Mesenchymal stem cell (in vitro differentiated cells and primary cell): ENCODE measurements around the gene TENT4B.
A peak's percentile ranks its signal among the peaks of the same experiment; 100 is the strongest.

ENCODE experiments used
- DNase-seq: peaks from one replicate; pipeline ENCODE4 v3.0.0-alpha.2; 2013
- H2AFZ ChIP-seq: one replicate; pipeline ENCODE4 v1.6.1; 2013; ENCODE audit warnings: low read depth, mild to moderate bottlenecking, control low read depth, inconsistent platforms, low read length, moderate library complexity
- H2AK5ac ChIP-seq: 2 replicates; pipeline ENCODE4 v1.6.1; 2013; ENCODE audit warnings: low read length, moderate library complexity, mild to moderate bottlenecking, inconsistent platforms; ENCODE audit not compliant: severe bottlenecking
- H2BK120ac ChIP-seq: one replicate; pipeline ENCODE4 v1.6.1; 2013; ENCODE audit warnings: low read depth, mild to moderate bottlenecking, inconsistent platforms, low read length, moderate library complexity
- H2BK12ac ChIP-seq, 2 experiments: one replicate each; pipeline ENCODE4 v1.6.1; 2013; ENCODE audit warnings: inconsistent platforms in 2 of 2, low read length in 2 of 2, mild to moderate bottlenecking in 2 of 2, moderate library complexity in 2 of 2, control low read depth in 1 of 2
- H2BK15ac ChIP-seq: one replicate; pipeline ENCODE4 v1.6.1; 2013; ENCODE audit warnings: mild to moderate bottlenecking, low read depth, inconsistent platforms; ENCODE audit not compliant: poor library complexity, severe bottlenecking
- H2BK5ac ChIP-seq: 2 replicates; pipeline ENCODE4 v1.6.1; 2013; ENCODE audit warnings: low read depth, mild to moderate bottlenecking, low read length, control low read depth, inconsistent platforms; ENCODE audit not compliant: poor library complexity, severe bottlenecking
- H3K14ac ChIP-seq, 2 experiments: one replicate each; pipeline ENCODE4 v1.6.1; 2013; ENCODE audit warnings: inconsistent platforms in 2 of 2, low read length in 2 of 2, control low read depth in 1 of 2, mild to moderate bottlenecking in 1 of 2, moderate library complexity in 1 of 2
- H3K18ac ChIP-seq, 2 experiments: one replicate each; pipeline ENCODE4 v1.6.1; 2013; ENCODE audit warnings: inconsistent platforms in 2 of 2, low read length in 2 of 2, control low read depth in 1 of 2, low read depth in 1 of 2, mild to moderate bottlenecking in 1 of 2
- H3K23ac ChIP-seq, 2 experiments: one replicate each; pipeline ENCODE4 v1.6.1; 2013; ENCODE audit warnings: inconsistent platforms in 2 of 2, low read length in 2 of 2, mild to moderate bottlenecking in 2 of 2, moderate library complexity in 2 of 2, control low read depth in 1 of 2
- H3K27ac ChIP-seq: 2 replicates; pipeline ENCODE4 v1.5.1; 2013; ENCODE audit warnings: mild to moderate bottlenecking, moderate library complexity, low read length, control low read depth, inconsistent platforms; ENCODE audit not compliant: poor library complexity, severe bottlenecking
- H3K27me3 ChIP-seq, 2 experiments: 2 replicates each; pipeline versions ENCODE4 v1.6.1 to v1.7.0; 2013; ENCODE audit warnings: low read length in 2 of 2, mild to moderate bottlenecking in 2 of 2, moderate library complexity in 2 of 2, control low read depth in 1 of 2, inconsistent platforms in 1 of 2; ENCODE audit not compliant: control insufficient read depth in 1 of 2, insufficient read depth in 1 of 2
- H3K36me3 ChIP-seq, 2 experiments: 2 replicates each; pipeline versions ENCODE4 v1.6.1 to v1.7.0; 2013; ENCODE audit warnings: low read length in 2 of 2, control low read depth in 1 of 2, inconsistent platforms in 1 of 2, low read depth in 1 of 2, mild to moderate bottlenecking in 1 of 2; ENCODE audit not compliant: insufficient read depth in 2 of 2, control insufficient read depth in 1 of 2
- H3K4ac ChIP-seq, 2 experiments: one replicate each; pipeline ENCODE4 v1.6.1; 2013; ENCODE audit warnings: inconsistent platforms in 2 of 2, low read length in 2 of 2, mild to moderate bottlenecking in 2 of 2, moderate library complexity in 2 of 2, control low read depth in 1 of 2, low read depth in 1 of 2
- H3K4me1 ChIP-seq: 2 replicates; pipeline ENCODE4 v1.6.1; 2013; ENCODE audit warnings: low read depth, low read length, control low read depth; ENCODE audit not compliant: control insufficient read depth, insufficient read depth
- H3K4me2 ChIP-seq: 2 replicates; pipeline ENCODE4 v1.6.1; 2013; ENCODE audit warnings: low read length, mild to moderate bottlenecking, inconsistent platforms; ENCODE audit not compliant: poor library complexity, severe bottlenecking
- H3K4me3 ChIP-seq, 2 experiments: 2 replicates each; pipeline versions ENCODE4 v1.5.1 to v1.7.0; 2013; ENCODE audit warnings: low read length in 2 of 2, mild to moderate bottlenecking in 2 of 2, control low read depth in 1 of 2, low read depth in 1 of 2; ENCODE audit not compliant: insufficient read depth in 1 of 2
- H3K79me1 ChIP-seq: replicated peaks from 2 replicates; pipeline ENCODE4 v1.6.1; 2013; ENCODE audit warnings: mild to moderate bottlenecking, control low read depth, low read length, inconsistent platforms; ENCODE audit not compliant: poor library complexity, severe bottlenecking
- H3K9ac ChIP-seq: 2 replicates; pipeline ENCODE4 v1.7.0; 2013; ENCODE audit warnings: mild to moderate bottlenecking, low read length, moderate library complexity
- H3K9me3 ChIP-seq: 2 replicates; pipeline ENCODE4 v1.7.0; 2013; ENCODE audit warnings: mild to moderate bottlenecking, low read length; ENCODE audit not compliant: control insufficient read depth
- H4K8ac ChIP-seq: one replicate; pipeline ENCODE4 v1.6.1; 2013; ENCODE audit warnings: inconsistent platforms, mild to moderate bottlenecking, low read length, moderate library complexity
- H4K91ac ChIP-seq: one replicate; pipeline ENCODE4 v1.6.1; 2013; ENCODE audit warnings: mild to moderate bottlenecking, low read length, inconsistent platforms
- whole genome bisulfite sequencing: methylation state at CpG from one replicate; pipeline ENCODE4 v1.1.7; 2013; ENCODE audit warnings: mixed read lengths; 5-methylcytosine and 5-hydroxymethylcytosine counted together

Gene TENT4B

GRCh38 chr16:50161950-50162349 is 8.8 kb downstream of the TENT4B start:
- Histone ChIP-seq H4K91ac (no peak overlapping the region), H3K36me3 (peaks cover 0 to 5% of the 10 kb centered on the region in 2 experiments), H2BK5ac (no peak overlapping the region), H2BK15ac (no peak overlapping the region), H3K18ac (no peak overlapping the region), H3K14ac (no peak overlapping the region), H3K4me3 (no peak overlapping the region), H3K79me1 (peaks cover 10% of the 10 kb centered on the region), H3K4ac (no peak overlapping the region), H2AK5ac (no peak overlapping the region), H3K9ac (no peak overlapping the region), H3K23ac (no peak overlapping the region), H3K4me2 (no peak overlapping the region), H2BK120ac (no peak overlapping the region), H4K8ac (no peak overlapping the region), H3K4me1 (peaks cover 5% of the 10 kb centered on the region), H3K27me3 (no peaks in the 10 kb centered on the region), H2AFZ (no peak overlapping the region), H3K27ac (no peak overlapping the region), H3K9me3 (no peaks in the 10 kb centered on the region), H2BK12ac (no peak overlapping the region)
- DNase-seq: no peak
- no CpG with 5 or more reads among the region's 2 CpGs for WGBS

GRCh38 chr16:50165473-50165872 is 12.4 kb downstream of the TENT4B start:
- Histone ChIP-seq H2BK12ac (no peak overlapping the region), H4K91ac (no peak overlapping the region), H2AK5ac (no peak overlapping the region), H3K14ac (no peak overlapping the region), H3K9ac (no peak overlapping the region), H2BK120ac (no peak overlapping the region), H3K27ac (no peak overlapping the region), H3K4me1 (peaks cover 12% of the 10 kb centered on the region), H4K8ac (no peak overlapping the region), H2BK5ac (no peak overlapping the region), H3K27me3 (no peaks in the 10 kb centered on the region), H3K36me3 (no peaks in the 10 kb centered on the region), H3K23ac (no peak overlapping the region), H3K79me1 (peaks cover 7% of the 10 kb centered on the region), H3K4ac (no peak overlapping the region), H3K9me3 (no peaks in the 10 kb centered on the region), H2AFZ (no peak overlapping the region), H3K18ac (no peak overlapping the region), H3K4me3 (no peak overlapping the region), H2BK15ac (no peak overlapping the region), H3K4me2 (no peak overlapping the region)
- WGBS: 90% methylated on average over 2 of the region's 2 CpGs
- no peak for DNase-seq

- Histone ChIP-seq H3K27ac (no peak overlapping the region), H3K4me2 (no peak overlapping the region), H3K4me3 (no peak overlapping the region), H2BK5ac (peak overlapping the region; percentile 73), H2BK15ac (no peak overlapping the region), H3K36me3 (no peaks in the 10 kb centered on the region), H3K9me3 (no peaks in the 10 kb centered on the region), H3K23ac (no peak overlapping the region), H2AK5ac (no peak overlapping the region), H3K9ac (peak overlapping the region; percentile 43), H2AFZ (no peak overlapping the region), H2BK12ac (no peak overlapping the region), H3K27me3 (no peaks in the 10 kb centered on the region), H2BK120ac (no peak overlapping the region), H3K14ac (no peak overlapping the region), H3K79me1 (peaks cover 14% of the 10 kb centered on the region), H3K18ac (peak overlapping the region in 1 of 2 experiments; percentile 30), H4K91ac (no peak overlapping the region), H3K4ac (no peak overlapping the region), H3K4me1 (peaks cover 12% of the 10 kb centered on the region), H4K8ac (peak overlapping the region; percentile 47)
- peak; percentile 25 for DNase-seq
- 56% methylated on average over 7 of the region's 9 CpGs for WGBS
Observed at GRCh38 chr16:50166511-50167500, 13.7 kb downstream of the TENT4B start.

- no peak overlapping the region for H2BK5ac ChIP-seq
- no peaks in the 10 kb centered on the region for H3K36me3 ChIP-seq
- no peak overlapping the region for H2AK5ac ChIP-seq
- peak overlapping the region; percentile 43 for H3K9ac ChIP-seq
- H2BK15ac ChIP-seq: no peak overlapping the region
- WGBS: 95% methylated on average over 7 of the region's 7 CpGs
- no peak overlapping the region for H2BK120ac ChIP-seq
- no peak overlapping the region for H2AFZ ChIP-seq
- DNase-seq: no peak
- no peak overlapping the region for H3K4me3 ChIP-seq
- no peak overlapping the region for H3K14ac ChIP-seq
- H3K4ac ChIP-seq: no peak overlapping the region
- no peak overlapping the region for H3K18ac ChIP-seq
- H4K8ac ChIP-seq: no peak overlapping the region
- no peak overlapping the region for H4K91ac ChIP-seq
- H3K23ac ChIP-seq: no peak overlapping the region
- no peak overlapping the region for H3K4me2 ChIP-seq
- no peaks in the 10 kb centered on the region for H3K9me3 ChIP-seq
- H3K27ac ChIP-seq: no peak overlapping the region
- no peak overlapping the region for H2BK12ac ChIP-seq
- peaks cover 12% of the 10 kb centered on the region for H3K4me1 ChIP-seq
- peaks cover 14% of the 10 kb centered on the region for H3K79me1 ChIP-seq
- no peaks in the 10 kb centered on the region for H3K27me3 ChIP-seq
Observed at GRCh38 chr16:50167556-50167955, 14.4 kb downstream of the TENT4B start.
